A549 treated with Mapracorat at 1 μM for 4 hours (cell line): ENCODE data around the gene SLAMF8. TPM values are rescaled to one million over a fixed set of nuclear protein-coding genes. Genes with fewer than 3 reads are reported as not detected.

Source experiments
- total RNA-seq: library from RNA; stranded (reverse); fragments of 200-300 nt; extraction: Qiagen RNA extraction; gene quantifications from 5 replicates; pipeline ENCODE4 v1.2.3, GENCODE V29; 2022

Gene SLAMF8
- total RNA-seq = 0.08 to 0.27 TPM (median 0.22 TPM) in 5 replicates

GRCh38 chr1:159826441-159827101 lies at the start of gene SLAMF8:
Gene SLAMF8, plus strand, starts transcription at chr1:159826873. Its CDS starts 26 bp downstream, at chr1:159826899.

GRCh38 chr1:159780583-159781582 lies 45.8 kb upstream of the SLAMF8 start, which contains the start of gene DUSP23:
Gene DUSP23, plus strand, starts transcription at chr1:159780962. Its CDS starts 139 bp downstream, at chr1:159781101.

GRCh38 chr1:159802111-159802510 lies 24.6 kb upstream of the SLAMF8 start, which contains the start of gene FCRL6:
Gene FCRL6, plus strand, starts transcription at chr1:159802360. Its CDS starts 65 bp downstream, at chr1:159802425.

GRCh38 chr1:159862557-159862956 lies 35.9 kb downstream of the SLAMF8 start, which contains the start of gene VSIG8:
Gene VSIG8, minus strand, starts transcription at chr1:159862657. Its CDS starts 136 bp downstream, at chr1:159862521.

Other genes starting within 250 kb of the SLAMF8 start
- not detected in 5 replicates for gene APCS, start 239.0 kb upstream of the SLAMF8 start, total RNA-seq
- not detected in 5 replicates for gene CRP, start 112.3 kb upstream of the SLAMF8 start, total RNA-seq
- gene DUSP23, start 45.9 kb upstream of the SLAMF8 start, total RNA-seq = 62.5 to 80.5 TPM (median 77.7 TPM) in 5 replicates
- not detected in 5 replicates for gene FCRL6, start 24.5 kb upstream of the SLAMF8 start, total RNA-seq
- gene VSIG8, start 35.8 kb downstream of the SLAMF8 start, total RNA-seq = 0.17 TPM in 1 of 5 replicates, not detected in the others
- gene CFAP45, start 73.3 kb downstream of the SLAMF8 start, total RNA-seq = 0.73 to 1.1 TPM (median 0.92 TPM) in 5 replicates
- gene TAGLN2, start 98.6 kb downstream of the SLAMF8 start, total RNA-seq = 990 to 1,051 TPM (median 1,033 TPM) in 5 replicates
- 0.13 to 0.26 TPM (median 0.23 TPM) in 5 replicates for gene IGSF9, start 118.7 kb downstream of the SLAMF8 start, total RNA-seq
- gene SLAMF9, start 127.4 kb downstream of the SLAMF8 start, total RNA-seq = 0.12 to 0.94 TPM (median 0.49 TPM) in 5 replicates
- 3.8 to 4.4 TPM (median 4.2 TPM) in 5 replicates for gene PIGM, start 205.1 kb downstream of the SLAMF8 start, total RNA-seq
- not detected in 5 replicates for gene KCNJ10, start 243.3 kb downstream of the SLAMF8 start, total RNA-seq